Central memory CD4-positive, alpha-beta T cell (primary cell): ENCODE measurements around the gene ATP10A.

Source experiments
- DNase-seq: peaks from one replicate; pipeline ENCODE4 v3.0.0; 2022

The ATP10A gene

DNA sequence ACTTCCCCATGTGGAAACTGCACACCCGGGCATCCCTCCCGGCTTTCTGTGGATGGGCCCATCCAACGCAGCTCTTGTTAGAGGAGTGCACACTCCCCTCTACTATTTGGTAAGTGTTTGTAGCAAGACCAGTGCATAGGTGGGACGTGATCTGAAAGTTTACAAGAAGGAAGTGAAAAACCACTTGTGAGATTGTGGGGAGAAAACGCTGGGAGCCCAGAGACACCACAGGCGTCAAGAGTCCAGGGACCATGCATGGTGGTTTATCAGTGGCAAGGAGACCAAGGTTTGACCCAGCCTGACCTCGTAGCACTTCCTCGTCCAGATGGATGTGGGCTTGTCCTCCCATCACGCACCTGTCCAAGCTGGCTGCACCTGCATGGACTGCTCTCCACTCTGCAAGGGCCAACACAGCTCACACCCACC lies 51.6 kb downstream of the ATP10A start:
- DNase-seq = no peak

- DNase-seq = peak; percentile 30
These were observed 52.5 kb downstream of the ATP10A start for GRCh38 chr15:25810631-25811091.

- DNase-seq = no peak
These were observed 53.0 kb downstream of the ATP10A start for GRCh38 chr15:25810154-25810553.

DNA sequence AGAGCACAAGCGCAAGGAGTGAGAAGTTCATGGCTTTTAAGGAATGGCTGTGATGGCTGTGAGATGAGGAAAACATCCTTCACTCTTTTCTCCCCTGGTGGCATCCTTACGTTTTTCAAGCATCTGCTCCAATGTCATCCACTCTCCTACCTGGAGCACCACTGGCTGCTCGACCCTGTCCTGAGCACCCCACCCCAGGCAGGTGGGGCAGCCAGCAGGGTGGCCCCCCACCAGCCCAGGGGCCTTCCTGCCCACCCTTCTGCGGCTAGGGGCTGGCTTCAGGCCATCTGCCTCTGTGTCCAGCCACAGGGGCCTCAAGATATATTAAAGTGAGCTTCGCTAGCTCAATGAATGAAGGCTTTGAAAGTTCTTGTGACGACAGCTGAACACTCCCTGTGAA lies 56.1 kb downstream of the ATP10A start:
- DNase-seq = no peak

- DNase-seq = no peak
These were observed 58.1 kb downstream of the ATP10A start for GRCh38 chr15:25805031-25805430.

DNA sequence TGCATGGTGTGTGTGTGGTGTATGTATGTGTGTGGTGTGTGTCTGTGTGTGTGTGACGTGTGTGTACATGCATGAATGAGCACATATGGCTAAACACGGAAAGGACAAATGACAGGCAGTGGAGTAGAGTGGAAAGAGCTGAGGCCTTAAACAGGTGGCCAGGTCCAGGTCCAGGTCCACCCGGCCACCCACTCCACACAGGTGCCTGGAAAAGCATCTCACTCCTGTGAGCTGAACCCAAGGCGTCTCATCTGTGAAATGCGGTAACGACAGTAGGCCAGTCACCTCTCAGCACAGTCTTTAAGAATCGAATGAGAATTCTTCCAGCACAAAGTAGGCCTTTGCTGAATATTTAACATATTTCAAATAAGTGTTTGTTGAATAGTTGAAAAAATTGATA lies 58.7 kb downstream of the ATP10A start:
- DNase-seq = no peak

GRCh38 chr15:25803541-25803940 lies 59.6 kb downstream of the ATP10A start:
- DNase-seq = no peak

DNA sequence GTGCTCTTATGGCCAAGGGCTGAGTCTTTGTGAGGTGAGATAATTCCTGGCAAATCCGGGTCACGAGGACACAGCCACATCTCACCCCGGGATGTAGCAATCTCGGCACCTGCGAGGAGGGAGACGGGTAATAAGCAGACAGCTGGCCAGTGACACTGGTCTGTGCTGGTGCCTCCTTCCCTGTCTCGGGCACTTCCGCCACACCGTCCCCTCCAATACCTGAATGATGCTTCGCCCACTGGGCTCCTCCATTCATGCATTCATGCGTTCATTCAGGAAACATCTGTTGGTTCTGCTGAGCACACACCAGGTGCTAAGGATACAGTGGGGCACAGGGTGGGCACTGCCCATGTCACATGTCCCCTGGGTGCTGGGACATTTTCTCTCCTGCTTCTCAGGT lies 60.1 kb downstream of the ATP10A start:
- DNase-seq = no peak

DNA sequence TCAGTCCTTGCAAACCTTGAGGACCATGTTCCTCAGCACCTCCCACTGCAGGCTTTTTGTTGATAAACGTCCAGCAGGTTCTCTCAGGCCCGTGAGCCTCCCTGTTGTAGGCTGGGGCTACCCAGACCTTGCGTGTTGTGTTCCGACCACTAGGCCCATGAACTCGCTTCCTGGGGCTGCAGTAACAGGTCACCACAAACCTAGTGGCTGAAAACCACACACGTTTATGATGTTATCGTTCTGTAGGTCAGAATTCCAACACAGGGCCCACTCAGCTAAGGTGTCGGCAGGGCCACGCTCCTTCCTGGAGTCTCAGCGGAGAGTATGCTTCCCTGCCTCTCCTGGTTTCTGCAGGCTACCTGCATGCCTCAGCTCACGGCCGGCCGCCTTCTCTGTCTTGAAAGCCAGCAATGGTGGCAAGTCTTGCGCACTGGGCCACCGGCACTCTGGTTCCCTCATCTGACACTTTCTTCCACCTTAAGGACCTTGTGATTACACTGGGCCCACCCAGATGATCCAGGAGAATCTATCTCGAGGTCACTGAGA lies 60.8 kb downstream of the ATP10A start:
- no peak for DNase-seq

- no peak for DNase-seq
These were observed 61.4 kb downstream of the ATP10A start for GRCh38 chr15:25801586-25802284.

- DNase-seq = no peak
These were observed 62.2 kb downstream of the ATP10A start for GRCh38 chr15:25800761-25801515.

GRCh38 chr15:25799906-25800700 lies 63.0 kb downstream of the ATP10A start:
- DNase-seq = no peak

DNA sequence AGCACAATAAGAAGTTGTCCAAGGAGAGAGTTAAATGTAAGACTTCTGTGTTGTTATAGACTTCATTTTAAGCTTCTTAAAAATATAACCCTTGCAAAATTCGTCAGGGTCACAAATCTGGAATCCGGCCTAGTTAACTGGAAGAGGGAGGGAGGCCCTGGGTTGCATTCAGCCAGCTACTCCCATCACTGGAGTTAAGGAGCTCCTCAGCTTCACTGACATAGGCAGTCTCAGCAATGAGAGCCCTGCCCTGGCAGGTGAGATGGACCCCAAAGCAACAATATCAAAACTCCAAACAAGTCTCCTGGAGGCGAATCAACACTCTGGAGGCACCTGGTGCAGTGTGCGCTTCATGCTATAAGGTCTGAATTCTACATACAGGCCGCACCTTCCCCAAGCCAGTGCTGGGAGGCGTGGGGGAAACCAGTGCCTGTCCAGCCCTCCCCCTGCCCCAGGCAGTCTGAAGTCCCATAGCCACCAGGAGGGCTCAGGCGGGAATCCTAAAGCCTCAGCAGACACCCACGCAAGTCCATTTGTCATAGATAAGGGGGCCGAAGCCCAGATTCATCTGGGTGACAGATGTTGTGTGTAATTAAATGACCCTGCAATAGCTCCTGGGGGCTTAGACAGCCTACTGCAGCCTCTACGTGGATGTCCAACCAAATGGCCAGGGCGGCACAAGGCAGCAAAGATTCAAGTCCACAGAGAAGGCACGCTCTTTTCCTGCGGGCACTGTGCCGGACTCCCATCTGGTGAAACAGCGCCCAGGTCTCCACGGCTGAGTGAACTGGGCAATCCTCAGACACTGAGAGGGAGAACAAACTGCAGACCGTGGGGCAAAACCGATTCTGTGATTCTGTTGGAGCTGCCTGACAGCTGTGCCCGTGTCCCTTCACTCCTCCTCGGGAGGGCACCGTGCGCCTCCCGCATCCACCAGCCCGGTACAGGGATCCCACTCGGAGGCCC lies 64.9 kb downstream of the ATP10A start:
- DNase-seq = no peak

DNA sequence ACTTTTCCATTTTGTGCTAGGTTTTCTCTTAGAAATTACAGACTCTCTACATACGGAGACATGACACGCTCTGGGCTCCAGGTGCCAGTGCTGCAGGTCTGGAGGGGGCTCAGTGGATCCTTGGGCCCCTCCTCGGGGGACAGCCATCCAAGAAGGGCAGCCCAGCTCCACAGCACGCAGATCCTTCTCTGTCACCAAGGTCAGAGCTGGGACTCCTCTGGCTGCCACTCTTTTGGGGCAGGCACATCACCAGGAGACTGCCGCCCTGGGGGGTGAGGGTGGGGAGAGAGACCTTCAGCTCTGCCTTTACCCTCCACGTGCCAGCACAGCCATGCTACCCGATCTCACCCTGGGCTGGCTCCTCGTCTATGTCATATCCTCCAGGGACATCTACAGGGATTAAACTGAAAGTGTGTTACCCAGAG lies 65.6 kb downstream of the ATP10A start:
- no peak for DNase-seq

- no peak for DNase-seq
These were observed 66.1 kb downstream of the ATP10A start for GRCh38 chr15:25797035-25797434.

DNA sequence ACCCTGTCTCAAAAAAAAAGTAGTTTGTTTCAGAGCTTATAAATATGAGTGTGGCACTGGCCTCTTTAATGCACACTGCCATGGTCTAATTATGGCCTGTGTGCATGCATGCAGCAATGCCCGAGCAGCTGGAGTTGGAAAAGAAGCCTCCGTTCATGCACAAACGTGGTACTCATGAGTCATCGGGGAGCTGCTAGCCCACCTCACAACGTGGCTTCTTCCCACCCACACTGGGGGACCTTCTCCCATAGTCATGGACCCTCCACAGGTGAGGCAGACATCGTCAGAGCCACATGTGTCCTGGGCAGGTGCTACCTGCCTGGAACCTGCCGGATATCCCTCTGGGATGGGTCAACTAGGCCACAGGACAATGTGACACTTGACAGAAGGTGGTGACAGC lies 66.7 kb downstream of the ATP10A start:
- DNase-seq = no peak

GRCh38 chr15:25795712-25796111 lies 67.4 kb downstream of the ATP10A start:
- DNase-seq = no peak

DNA sequence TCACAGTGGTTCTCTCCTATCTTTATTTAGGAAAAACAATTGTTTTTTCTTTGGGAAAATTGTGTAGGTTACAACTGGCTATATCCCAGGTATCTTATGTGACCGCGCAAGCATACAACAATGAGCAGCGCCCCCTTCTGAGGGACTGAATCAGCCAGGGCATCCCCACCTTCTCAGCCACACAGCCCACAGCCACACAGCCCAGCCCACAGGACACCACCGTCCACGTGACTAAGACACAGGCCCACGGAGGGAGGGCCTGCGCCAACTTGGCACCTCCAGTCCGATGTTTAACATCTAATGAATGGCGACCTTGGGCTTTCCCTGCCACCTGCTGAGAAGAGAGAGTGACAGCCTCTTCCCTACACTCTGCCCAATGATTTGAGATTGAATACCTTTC lies 68.1 kb downstream of the ATP10A start:
- DNase-seq = no peak

DNA sequence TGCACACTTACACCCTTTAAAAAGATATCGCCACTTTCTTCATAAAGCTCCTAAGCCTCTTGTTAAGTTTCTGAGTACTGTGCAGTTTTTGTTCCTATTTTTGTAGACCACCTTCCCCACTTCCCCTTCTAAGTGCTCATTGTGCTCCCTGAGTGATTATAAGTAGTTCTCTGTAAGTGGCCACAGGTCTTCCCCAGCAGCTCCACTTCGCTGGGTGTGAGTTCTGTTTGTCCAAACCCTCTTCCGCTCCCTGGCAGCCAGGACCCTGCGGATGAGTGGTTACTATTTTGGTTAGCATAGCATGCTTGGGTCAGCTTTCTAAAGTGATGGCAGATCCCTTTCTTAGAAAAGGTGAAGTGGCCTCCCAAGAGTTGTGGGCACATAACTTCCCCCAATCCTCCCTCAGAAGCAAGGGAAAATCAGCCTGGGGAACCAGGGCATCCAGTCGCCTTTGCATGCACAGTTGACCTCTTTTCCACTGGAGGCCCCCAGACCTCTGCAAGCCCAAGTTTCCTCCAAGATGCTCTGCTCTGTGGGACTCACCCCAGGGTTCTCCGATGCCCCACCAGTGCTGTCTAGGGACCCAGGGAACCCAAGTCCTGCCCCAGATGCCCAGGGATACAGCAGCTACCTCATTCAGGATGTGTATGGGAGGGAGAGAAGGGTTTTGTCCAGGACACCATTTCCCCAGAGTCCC lies 69.6 kb downstream of the ATP10A start:
- no peak for DNase-seq

- no peak for DNase-seq
These were observed 71.0 kb downstream of the ATP10A start for GRCh38 chr15:25792128-25792527.

GRCh38 chr15:25790000-25790660 lies 73.0 kb downstream of the ATP10A start:
- DNase-seq = no peak
